ENCODE measurements around the gene ZFP30. TPM values are rescaled to one million over a fixed set of nuclear protein-coding genes. Genes with fewer than 3 reads are reported as not detected.
A peak's percentile ranks its signal among the peaks of the same experiment; 100 is the strongest.

ZFP30 gene
- total and polyA plus RNA-seq, 4 donors, result 2.0 to 20.7 (median 6.7) TPM

DNA sequence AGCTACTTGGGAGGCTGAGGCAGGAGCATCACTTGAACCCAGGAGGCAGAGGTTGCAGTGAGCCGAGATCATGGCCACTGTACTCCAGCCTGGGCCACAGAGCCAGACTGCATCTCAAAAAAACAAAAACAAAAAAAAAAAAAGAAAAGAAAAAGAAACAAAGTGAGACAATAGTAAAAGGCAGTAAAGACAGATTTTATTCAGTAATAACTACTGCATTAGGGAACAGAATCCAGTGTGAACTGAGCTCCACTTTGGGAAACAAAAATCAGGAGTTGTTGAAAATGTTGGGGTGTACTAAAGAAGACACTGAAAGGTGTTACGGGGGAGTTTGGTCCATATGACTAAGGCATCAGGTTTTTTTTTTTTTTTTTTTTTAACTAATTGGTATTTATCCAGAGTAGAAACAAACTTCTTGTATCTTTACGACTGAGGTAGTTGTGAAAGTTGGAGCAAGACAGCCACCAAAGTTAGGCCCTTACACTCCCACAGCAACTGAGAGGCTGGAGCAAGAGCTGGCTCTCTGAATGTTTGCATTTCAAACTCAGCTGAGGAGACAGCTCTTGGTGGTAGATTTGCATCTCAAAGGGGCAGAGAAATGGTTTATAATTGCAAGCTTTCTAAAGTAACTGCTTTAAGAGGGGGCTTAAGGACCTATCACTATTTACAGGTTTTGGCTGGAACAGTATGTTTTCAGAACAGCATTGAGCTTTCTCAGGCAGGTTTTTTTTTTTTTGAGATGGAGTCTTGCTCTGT, 40.1 kb upstream of the ZFP30 start:
- TF ChIP-seq, protein P1, sequence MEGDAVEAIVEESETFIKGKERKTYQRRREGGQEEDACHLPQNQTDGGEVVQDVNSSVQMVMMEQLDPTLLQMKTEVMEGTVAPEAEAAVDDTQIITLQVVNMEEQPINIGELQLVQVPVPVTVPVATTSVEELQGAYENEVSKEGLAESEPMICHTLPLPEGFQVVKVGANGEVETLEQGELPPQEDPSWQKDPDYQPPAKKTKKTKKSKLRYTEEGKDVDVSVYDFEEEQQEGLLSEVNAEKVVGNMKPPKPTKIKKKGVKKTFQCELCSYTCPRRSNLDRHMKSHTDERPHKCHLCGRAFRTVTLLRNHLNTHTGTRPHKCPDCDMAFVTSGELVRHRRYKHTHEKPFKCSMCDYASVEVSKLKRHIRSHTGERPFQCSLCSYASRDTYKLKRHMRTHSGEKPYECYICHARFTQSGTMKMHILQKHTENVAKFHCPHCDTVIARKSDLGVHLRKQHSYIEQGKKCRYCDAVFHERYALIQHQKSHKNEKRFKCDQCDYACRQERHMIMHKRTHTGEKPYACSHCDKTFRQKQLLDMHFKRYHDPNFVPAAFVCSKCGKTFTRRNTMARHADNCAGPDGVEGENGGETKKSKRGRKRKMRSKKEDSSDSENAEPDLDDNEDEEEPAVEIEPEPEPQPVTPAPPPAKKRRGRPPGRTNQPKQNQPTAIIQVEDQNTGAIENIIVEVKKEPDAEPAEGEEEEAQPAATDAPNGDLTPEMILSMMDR (IDR thresholded peaks at IDR 0.05; ENCODE audit: control extremely low read depth, extremely low read depth), result no peak
- H3K9me3 ChIP-seq (ENCODE audit: control insufficient read depth in 4 of 4, insufficient read depth in 3 of 4, low read length in 3 of 4), result peaks cover 0 to 26% (median 1%) of the 10 kb centered on the region in 4 donors
- no peak overlapping the region for H3K4me3 ChIP-seq
- no peak for DNase-seq
- no peak overlapping the region for H3K9ac ChIP-seq (ENCODE audit: insufficient read depth in 1 of 2, low read length in 2 of 2)
- H3K27me3 ChIP-seq (ENCODE audit: control insufficient read depth in 3 of 3, insufficient read depth in 3 of 3, low read length in 2 of 3), result no peaks in the 10 kb centered on the region
- WGBS, 2 donors, result 86% methylated on average over 3 of the region's 3 CpGs
- H3K4me1 ChIP-seq (ENCODE audit: control insufficient read depth in 5 of 5, insufficient read depth in 5 of 5, low read length in 5 of 5), result peaks cover 0 to 5% (median 3%) of the 10 kb centered on the region in 5 donors
- no peak overlapping the region for H3K27ac ChIP-seq (ENCODE audit: low read depth in 1 of 2, low read length in 1 of 2)
- peaks cover 4 to 22% (median 16%) of the 10 kb centered on the region in 4 donors for H3K36me3 ChIP-seq (ENCODE audit: control insufficient read depth in 4 of 4, insufficient read depth in 4 of 4, low read length in 4 of 4)
- ATAC-seq (ENCODE audit: insufficient read depth, low FRiP score), result no peak

DNA sequence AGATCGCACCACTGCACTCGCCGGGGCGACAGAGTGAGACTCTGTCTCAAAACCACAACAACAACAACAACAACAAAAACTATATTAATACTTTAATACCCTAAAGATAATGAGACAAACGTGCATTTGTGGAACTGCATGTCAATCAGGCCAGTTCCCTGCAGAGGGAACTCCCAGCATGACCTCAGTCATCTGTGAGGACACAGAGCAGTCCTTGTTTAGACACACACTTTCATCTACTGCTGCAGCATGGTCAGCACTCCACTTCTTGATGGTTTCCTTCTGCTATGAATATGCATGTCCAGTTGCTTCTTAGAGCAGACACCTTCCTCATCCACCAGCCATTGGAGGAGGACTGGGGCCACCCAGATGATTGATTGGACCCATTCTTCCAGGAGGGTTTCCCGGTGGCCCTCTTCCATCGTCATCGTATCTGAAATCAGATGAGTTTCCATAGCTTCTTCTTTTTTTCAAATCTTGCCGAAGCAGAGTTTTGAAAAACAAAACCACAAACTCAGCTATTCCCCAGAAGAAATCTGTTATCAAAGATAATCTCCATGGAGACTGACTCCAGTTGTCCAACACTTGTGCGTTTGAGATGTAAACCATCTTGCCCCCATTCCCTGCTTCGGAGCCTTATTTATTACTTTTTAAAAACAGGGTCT, 37.8 kb upstream of the ZFP30 start:
- TF ChIP-seq, protein P1 (IDR thresholded peaks at IDR 0.05; ENCODE audit: control extremely low read depth, extremely low read depth), result no peak
- no peaks in the 10 kb centered on the region for H3K27me3 ChIP-seq (ENCODE audit: control insufficient read depth in 3 of 3, insufficient read depth in 3 of 3, low read length in 2 of 3)
- peaks cover 0 to 5% (median 2%) of the 10 kb centered on the region in 4 donors for H3K36me3 ChIP-seq (ENCODE audit: control insufficient read depth in 4 of 4, insufficient read depth in 4 of 4, low read length in 4 of 4)
- H3K9me3 ChIP-seq (ENCODE audit: control insufficient read depth in 4 of 4, insufficient read depth in 3 of 4, low read length in 3 of 4), result peaks cover 0 to 26% (median 0%) of the 10 kb centered on the region in 4 donors
- H3K4me1 ChIP-seq (ENCODE audit: control insufficient read depth in 5 of 5, insufficient read depth in 5 of 5, low read length in 5 of 5), result peaks cover 0 to 5% (median 4%) of the 10 kb centered on the region in 5 donors
- DNase-seq (peak; percentile 31 to 75 (median 75)), ATAC-seq (ENCODE audit: insufficient read depth, low FRiP score) (no peak)
- H3K27ac ChIP-seq (ENCODE audit: low read depth in 1 of 2, low read length in 1 of 2), result no peak overlapping the region
- WGBS, 2 donors, result 52 to 64% methylated on average over 11 of the region's 11 CpGs
- peak overlapping the region in 1 of 2 donors; percentile 38 for H3K9ac ChIP-seq (ENCODE audit: insufficient read depth in 1 of 2, low read length in 2 of 2)
- no peak overlapping the region for H3K4me3 ChIP-seq

DNA sequence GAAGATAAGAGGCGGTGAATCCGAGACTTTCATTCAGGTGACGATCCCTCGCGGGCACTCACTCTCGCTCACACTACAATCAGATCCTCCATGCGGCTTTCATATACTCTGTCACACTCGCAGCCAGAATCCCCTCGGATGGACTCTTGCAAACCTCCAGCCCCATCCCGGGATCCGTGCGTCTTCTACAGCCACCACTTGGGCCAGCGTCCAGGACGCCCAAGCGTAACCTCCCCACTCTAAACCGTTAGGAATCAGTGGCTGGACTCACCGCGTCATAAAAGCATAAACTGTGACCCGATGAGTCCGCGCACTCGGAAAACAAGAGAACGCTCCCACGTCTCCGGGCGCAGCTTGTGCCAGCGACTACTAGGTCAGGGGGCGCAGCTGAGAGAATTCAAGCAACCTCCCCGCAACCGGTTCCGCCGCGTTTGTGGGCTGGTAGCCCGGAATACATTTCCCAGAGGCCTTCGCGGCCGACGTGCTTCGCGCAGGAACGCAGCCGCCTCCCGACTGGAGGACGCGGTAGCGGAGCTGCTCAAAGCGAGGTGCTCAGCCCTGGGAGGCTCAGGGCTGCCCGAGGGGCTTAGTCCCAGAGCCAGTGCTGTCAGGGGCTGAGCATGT, 36.7 kb upstream of the ZFP30 start:
- peaks cover 0 to 24% (median 0%) of the 10 kb centered on the region in 4 donors for H3K9me3 ChIP-seq (ENCODE audit: control insufficient read depth in 4 of 4, insufficient read depth in 3 of 4, low read length in 3 of 4)
- peak overlapping the region; percentile 68 for H3K4me3 ChIP-seq
- 0 to 1% methylated on average over 48 of the region's 48 CpGs for WGBS, 2 donors
- TF ChIP-seq, protein P1 (IDR thresholded peaks at IDR 0.05; ENCODE audit: control extremely low read depth, extremely low read depth), result no peak
- H3K9ac ChIP-seq (ENCODE audit: insufficient read depth in 1 of 2, low read length in 2 of 2), result peak overlapping the region; percentile 73 to 96
- DNase-seq, result peak; percentile 94 to 97 (median 96)
- no peaks in the 10 kb centered on the region for H3K27me3 ChIP-seq (ENCODE audit: control insufficient read depth in 3 of 3, insufficient read depth in 3 of 3, low read length in 2 of 3)
- peak; percentile 83 for ATAC-seq (ENCODE audit: insufficient read depth, low FRiP score)
- peaks cover 0 to 5% (median 1%) of the 10 kb centered on the region in 4 donors for H3K36me3 ChIP-seq (ENCODE audit: control insufficient read depth in 4 of 4, insufficient read depth in 4 of 4, low read length in 4 of 4)
- peak overlapping the region; percentile 94 to 95 for H3K27ac ChIP-seq (ENCODE audit: low read depth in 1 of 2, low read length in 1 of 2)
- peaks cover 0 to 5% (median 4%) of the 10 kb centered on the region in 5 donors for H3K4me1 ChIP-seq (ENCODE audit: control insufficient read depth in 5 of 5, insufficient read depth in 5 of 5, low read length in 5 of 5)

Data from lung (tissue), 12 donors.